CD8-positive, alpha-beta memory T cell (primary cell): Measurements from ENCODE around the gene TOP2A. TPM values are rescaled to one million over a fixed set of nuclear protein-coding genes. Genes with fewer than 3 reads are reported as not detected.
A peak's percentile ranks its signal among the peaks of the same experiment; 100 is the strongest.

Experiments used
- CTCF ChIA-PET: fragments of 350-600 bp; sonication (Branson Sonifier 250); formaldehyde crosslinking; loops from one replicate; lab custom pipeline; 2021; ENCODE audit warnings: antibody characterized with exemption; lab: Charles Lee
- POLR2A ChIA-PET: fragments of 350-600 bp; sonication (Branson Sonifier 250); formaldehyde crosslinking; loops from one replicate; lab custom pipeline; 2021; ENCODE audit warnings: antibody characterized with exemption; lab: Charles Lee
- DNase-seq, 5 donors: peaks; one replicate each; pipeline versions ENCODE4 v3.0.0 to v3.0.0-alpha.2; 2020 to 2022; ENCODE audit warnings: mixed read lengths in 1 of 5
- H3K27ac ChIP-seq: one replicate; pipeline ENCODE4 v1.7.0; 2013; ENCODE audit warnings: low read depth, mild to moderate bottlenecking, low read length, moderate library complexity
- H3K27me3 ChIP-seq: 2 replicates; pipeline ENCODE4 v1.7.0; 2013; ENCODE audit warnings: low read length, mild to moderate bottlenecking; ENCODE audit not compliant: insufficient read depth, poor library complexity, severe bottlenecking
- H3K36me3 ChIP-seq: 2 replicates; pipeline ENCODE4 v1.7.0; 2013; ENCODE audit warnings: mild to moderate bottlenecking, low read length, moderate library complexity; ENCODE audit not compliant: insufficient read depth
- H3K4me1 ChIP-seq: 2 replicates; pipeline ENCODE4 v1.7.0; 2013; ENCODE audit warnings: mild to moderate bottlenecking, low read length, moderate library complexity; ENCODE audit not compliant: insufficient read depth
- H3K4me3 ChIP-seq: 2 replicates; pipeline ENCODE4 v1.7.0; 2013; ENCODE audit warnings: mild to moderate bottlenecking, low read length
- H3K9me3 ChIP-seq: 2 replicates; pipeline ENCODE4 v1.7.0; 2013; ENCODE audit warnings: mild to moderate bottlenecking, low read length
- H3K27ac Mint-ChIP-seq, 8 donors: one replicate each; pipeline ENCODE4 v1.8.0; 2020 to 2021; ENCODE audit warnings: mixed read lengths in 8 of 8, mild to moderate bottlenecking in 6 of 8, inconsistent platforms in 3 of 8, moderate library complexity in 3 of 8
- H3K27me3 Mint-ChIP-seq, 2 donors: one replicate each; pipeline ENCODE4 v1.8.0; 2020 to 2021; ENCODE audit warnings: mixed read lengths in 2 of 2, mild to moderate bottlenecking in 1 of 2, moderate library complexity in 1 of 2
- H3K36me3 Mint-ChIP-seq, 3 donors: one replicate each; pipeline ENCODE4 v1.8.0; 2020 to 2021; ENCODE audit warnings: mixed read lengths in 3 of 3, inconsistent platforms in 1 of 3, mild to moderate bottlenecking in 1 of 3
- H3K4me1 Mint-ChIP-seq, 3 donors: one replicate each; pipeline ENCODE4 v1.8.0; 2020 to 2021; ENCODE audit warnings: mixed read lengths in 3 of 3, inconsistent platforms in 1 of 3, mild to moderate bottlenecking in 1 of 3
- H3K4me3 Mint-ChIP-seq, 7 donors: one replicate each; pipeline ENCODE4 v1.8.0; 2020 to 2021; ENCODE audit warnings: mixed read lengths in 7 of 7, mild to moderate bottlenecking in 6 of 7, moderate library complexity in 4 of 7, inconsistent platforms in 2 of 7
- H3K9me3 Mint-ChIP-seq, 5 donors: one replicate each; pipeline ENCODE4 v1.8.0; 2020 to 2022; ENCODE audit warnings: mixed read lengths in 5 of 5, mild to moderate bottlenecking in 3 of 5, moderate library complexity in 2 of 5, inconsistent platforms in 1 of 5
- polyA plus RNA-seq: library from polyadenylated mRNA; unstranded; fragments of 300-500 nt; fragmentation: Illumina TruSeq; gene quantifications from one replicate; pipeline ENCODE4 v1.2.3, GENCODE V29; 2021
- total RNA-seq, 2 experiments: library from RNA; stranded (reverse); gene quantifications; one replicate each; pipeline ENCODE4 v1.2.3, GENCODE V29; 2021

Gene TOP2A
- total and polyA plus RNA-seq, 3 experiments from 2014 or later: 0.86 to 143 (median 138) TPM

GRCh38 chr17:40344421-40345160, 73.1 kb downstream of the TOP2A start:
- H3K4me3 ChIP-seq: peak overlapping the region; percentile 49
- Mint-ChIP-seq H3K9me3 (no peaks in the 10 kb centered on the region), H3K27me3 (no peaks in the 10 kb centered on the region), H3K4me1 (peaks cover 74 to 89% (median 76%) of the 10 kb centered on the region in 3 donors), H3K4me3 (peak overlapping the region; percentile 46 to 89 (median 78)), H3K36me3 (peaks cover 1 to 30% (median 8%) of the 10 kb centered on the region in 3 donors), H3K27ac (peak overlapping the region; percentile 84 to 98 (median 95))
- H3K4me1 ChIP-seq: peaks cover 71% of the 10 kb centered on the region
- peaks cover 8% of the 10 kb centered on the region for H3K36me3 ChIP-seq
- no peaks in the 10 kb centered on the region for H3K9me3 ChIP-seq
- peak in 3 of 5 donors; percentile 40 to 58 (median 48) for DNase-seq
- H3K27ac ChIP-seq: peak overlapping the region; percentile 57
- CTCF ChIA-PET: interaction anchor here (0.5 to 3.2 kb wide), 9 partner anchors 10 to 195 kb away, joined by 3 to 21 read pairs (median 3); no protein-coding TSS in a partner anchor
- POLR2A ChIA-PET: interaction anchor here (1.0 to 1.2 kb wide), 3 partner anchors 21 to 29 kb away, joined by 3 to 8 read pairs (median 3); no protein-coding TSS in a partner anchor
- no peaks in the 10 kb centered on the region for H3K27me3 ChIP-seq

GRCh38 chr17:40343219-40344119, 74.2 kb downstream of the TOP2A start:
- Histone ChIP-seq H3K9me3 (no peaks in the 10 kb centered on the region), H3K27me3 (no peaks in the 10 kb centered on the region), H3K4me3 (no peak overlapping the region), H3K27ac (peak overlapping the region; percentile 16), H3K36me3 (no peaks in the 10 kb centered on the region), H3K4me1 (peaks cover 72% of the 10 kb centered on the region)
- Mint-ChIP-seq H3K9me3 (no peaks in the 10 kb centered on the region), H3K36me3 (peaks cover 4 to 24% (median 8%) of the 10 kb centered on the region in 3 donors), H3K4me1 (peaks cover 73 to 89% (median 78%) of the 10 kb centered on the region in 3 donors), H3K27me3 (no peaks in the 10 kb centered on the region), H3K27ac (peak overlapping the region; percentile 34 to 98 (median 91)), H3K4me3 (peak overlapping the region; percentile 61 to 83 (median 73))
- ChIA-PET POLR2A (interaction anchor here (1.1 to 1.2 kb wide), 2 partner anchors 19 to 21 kb away, joined by 3 to 8 read pairs; no protein-coding TSS in a partner anchor), CTCF (interaction anchor here (0.9 to 3.2 kb wide), 4 partner anchors 11 to 190 kb away, joined by 3 to 21 read pairs (median 4); no protein-coding TSS in a partner anchor)
- peak in 1 of 5 donors; percentile 49 for DNase-seq

DNA sequence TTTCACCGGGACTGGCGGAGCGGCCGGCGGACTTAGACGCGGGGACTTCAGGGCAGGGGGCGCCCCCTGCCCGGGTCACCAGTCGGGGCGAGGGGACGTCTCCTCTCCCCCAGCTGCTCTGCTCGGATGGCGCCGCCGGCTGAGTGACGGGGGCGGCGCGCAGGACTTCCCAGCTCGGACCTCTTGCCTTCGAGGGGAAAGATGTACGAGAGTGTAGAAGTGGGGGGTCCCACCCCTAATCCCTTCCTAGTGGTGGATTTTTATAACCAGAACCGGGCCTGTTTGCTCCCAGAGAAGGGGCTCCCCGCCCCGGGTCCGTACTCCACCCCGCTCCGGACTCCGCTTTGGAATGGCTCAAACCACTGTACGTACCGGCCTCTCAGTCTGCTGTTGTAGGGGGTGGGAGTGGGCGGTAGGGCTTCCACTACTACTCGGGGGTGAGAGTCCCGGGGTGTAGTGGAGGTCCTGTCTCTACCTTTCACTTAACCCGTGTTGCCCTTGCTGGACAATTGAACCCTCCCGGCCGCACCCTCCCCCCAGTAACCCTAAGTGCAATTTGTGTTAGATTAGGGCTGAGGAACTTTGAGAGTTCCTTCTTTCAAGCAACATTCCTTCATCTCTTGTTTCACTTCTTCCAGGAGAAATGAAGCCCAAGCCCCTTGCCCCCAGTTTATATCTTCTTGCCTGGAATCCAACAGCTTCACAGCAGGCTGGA, 75.0 kb downstream of the TOP2A start:
- Histone ChIP-seq H3K36me3 (no peaks in the 10 kb centered on the region), H3K9me3 (no peaks in the 10 kb centered on the region), H3K27me3 (no peaks in the 10 kb centered on the region), H3K27ac (peak overlapping the region; percentile 16), H3K4me3 (no peak overlapping the region), H3K4me1 (peaks cover 73% of the 10 kb centered on the region)
- Mint-ChIP-seq H3K36me3 (peaks cover 4 to 25% (median 8%) of the 10 kb centered on the region in 3 donors), H3K27ac (peak overlapping the region; percentile 34 to 98 (median 90)), H3K9me3 (no peaks in the 10 kb centered on the region), H3K4me3 (peak overlapping the region; percentile 61 to 83 (median 73)), H3K27me3 (no peaks in the 10 kb centered on the region), H3K4me1 (peaks cover 71 to 89% (median 78%) of the 10 kb centered on the region in 3 donors)
- DNase-seq: no peak
- POLR2A ChIA-PET: no interaction called here
- CTCF ChIA-PET: interaction anchor here (0.6 to 2.1 kb wide), 3 partner anchors 15 to 43 kb away, joined by 3 to 8 read pairs (median 4); no protein-coding TSS in a partner anchor

DNA sequence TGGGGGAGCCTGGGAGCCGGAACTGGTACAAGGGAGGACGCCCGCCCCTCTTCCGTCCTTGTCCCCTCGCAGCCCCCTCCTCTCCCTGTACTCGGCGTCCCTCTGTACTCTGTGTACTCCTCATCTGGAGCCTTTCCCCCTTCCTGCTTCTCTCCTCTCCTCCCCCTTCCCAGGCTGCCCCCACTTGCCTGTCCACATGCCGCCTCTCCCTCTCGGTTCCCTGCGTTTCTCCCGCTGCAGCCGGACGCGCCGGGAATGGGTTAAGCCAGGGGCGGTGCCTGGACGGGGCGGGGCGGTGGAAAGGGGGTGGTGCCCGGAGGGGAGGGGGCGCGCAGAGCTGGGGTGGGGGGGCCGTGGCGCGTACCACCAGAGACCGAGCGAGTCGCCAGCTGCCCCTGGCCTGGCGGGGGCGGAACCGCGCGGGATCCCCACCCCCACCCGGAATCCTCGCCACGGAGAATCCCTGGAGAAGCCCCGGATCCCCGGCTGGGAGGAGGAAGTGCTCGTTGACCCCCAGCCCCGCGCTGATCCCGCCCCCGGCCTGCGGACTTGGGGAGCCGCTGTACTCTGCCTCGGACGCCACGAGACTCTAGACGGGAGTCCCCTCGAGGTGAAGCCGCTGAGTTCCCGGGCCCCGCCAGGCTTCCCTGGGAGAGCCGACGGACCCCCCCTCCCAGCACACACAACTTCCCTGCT, 75.7 kb downstream of the TOP2A start:
- Histone ChIP-seq H3K4me3 (peak overlapping the region; percentile 37), H3K4me1 (peaks cover 73% of the 10 kb centered on the region), H3K9me3 (no peaks in the 10 kb centered on the region), H3K27me3 (no peaks in the 10 kb centered on the region), H3K36me3 (no peaks in the 10 kb centered on the region), H3K27ac (peak overlapping the region; percentile 67)
- CTCF ChIA-PET: interaction anchor here (0.6 to 2.6 kb wide), 8 partner anchors 13 to 42 kb away, joined by 3 to 41 read pairs (median 8); partner anchors contain the start of gene RARA
- H3K27ac Mint-ChIP-seq: peak overlapping the region in 7 of 8 donors; percentile 84 to 98 (median 96)
- H3K4me3 Mint-ChIP-seq: peak overlapping the region; percentile 66 to 92 (median 83)
- POLR2A ChIA-PET: interaction anchor here (1.2 to 2.2 kb wide), 3 partner anchors 18 to 24 kb away, joined by 4 to 17 read pairs (median 6); no protein-coding TSS in a partner anchor
- no peaks in the 10 kb centered on the region for H3K27me3 Mint-ChIP-seq
- H3K4me1 Mint-ChIP-seq: peaks cover 71 to 89% (median 78%) of the 10 kb centered on the region in 3 donors
- peaks cover 4 to 27% (median 8%) of the 10 kb centered on the region in 3 donors for H3K36me3 Mint-ChIP-seq
- peak in 1 of 5 donors; percentile 59 for DNase-seq
- no peaks in the 10 kb centered on the region for H3K9me3 Mint-ChIP-seq

DNA sequence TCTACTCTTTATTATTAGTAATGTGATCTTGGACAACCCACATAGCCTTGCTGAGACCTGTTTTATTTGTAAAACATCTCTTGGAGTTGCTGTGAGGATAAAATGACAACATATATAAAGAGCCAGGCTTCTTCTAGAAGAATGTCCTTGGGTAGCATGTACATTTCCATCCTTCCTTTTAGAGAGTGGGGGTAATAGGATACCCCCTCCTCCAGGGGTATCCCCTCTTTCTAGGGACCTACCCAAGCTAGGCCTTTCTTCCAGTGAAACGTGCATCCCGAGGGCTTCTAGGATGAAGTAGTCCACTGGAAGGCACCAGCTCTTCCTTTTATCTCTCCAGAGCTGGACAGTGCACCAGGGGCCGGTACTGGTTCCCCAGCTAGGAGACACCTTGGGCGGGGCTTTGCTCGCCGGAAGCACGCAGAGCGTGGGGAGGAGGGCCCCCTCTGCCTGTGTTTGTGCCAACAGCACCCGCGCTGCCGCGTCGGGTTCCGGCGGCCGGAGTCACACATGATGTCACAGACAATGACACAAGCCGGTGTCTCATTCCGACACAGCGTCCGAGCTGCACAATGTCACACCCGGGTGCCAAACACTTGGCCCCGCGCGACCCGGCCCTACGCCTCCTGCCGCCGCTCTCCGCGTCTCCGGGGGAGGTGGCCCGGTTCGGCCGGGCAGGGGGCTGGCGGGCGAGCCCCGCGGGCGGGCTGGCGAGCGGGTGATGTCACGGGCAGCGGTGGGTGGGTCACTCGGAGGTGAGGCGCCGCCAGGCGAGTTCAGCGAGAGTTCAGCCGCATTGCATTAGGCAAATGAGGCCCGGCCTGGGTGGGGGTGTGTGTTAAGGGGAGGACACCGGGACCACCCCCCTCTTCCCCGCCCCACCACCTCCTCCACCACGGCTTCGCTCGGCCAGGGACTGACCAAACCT, 76.6 kb downstream of the TOP2A start:
- DNase-seq: peak; percentile 86 to 94 (median 88)
- peaks cover 4 to 26% (median 8%) of the 10 kb centered on the region in 3 donors for H3K36me3 Mint-ChIP-seq
- no peaks in the 10 kb centered on the region for H3K27me3 Mint-ChIP-seq
- peak overlapping the region; percentile 37 for H3K4me3 ChIP-seq
- H3K27ac Mint-ChIP-seq: peak overlapping the region; percentile 92 to 98 (median 97)
- peaks cover 66% of the 10 kb centered on the region for H3K4me1 ChIP-seq
- CTCF ChIA-PET: interaction anchor here (0.7 to 2.6 kb wide), 14 partner anchors 10 to 51 kb away, joined by 3 to 41 read pairs (median 6); partner anchors contain the start of gene RARA
- H3K36me3 ChIP-seq: no peaks in the 10 kb centered on the region
- H3K4me3 Mint-ChIP-seq: peak overlapping the region; percentile 60 to 92 (median 83)
- H3K9me3 ChIP-seq: no peaks in the 10 kb centered on the region
- POLR2A ChIA-PET: interaction anchor here (0.6 to 2.2 kb wide), 4 partner anchors 15 to 23 kb away, joined by 3 to 17 read pairs (median 5); no protein-coding TSS in a partner anchor
- H3K27ac ChIP-seq: peak overlapping the region; percentile 67
- no peaks in the 10 kb centered on the region for H3K9me3 Mint-ChIP-seq
- H3K4me1 Mint-ChIP-seq: peaks cover 66 to 84% (median 73%) of the 10 kb centered on the region in 3 donors
- no peaks in the 10 kb centered on the region for H3K27me3 ChIP-seq

- H3K36me3 ChIP-seq: no peaks in the 10 kb centered on the region
- peak overlapping the region in 4 of 7 donors; percentile 60 to 92 (median 86) for H3K4me3 Mint-ChIP-seq
- H3K27me3 Mint-ChIP-seq: no peaks in the 10 kb centered on the region
- H3K27ac ChIP-seq: peak overlapping the region; percentile 67
- DNase-seq: no peak
- H3K4me1 ChIP-seq: peaks cover 58% of the 10 kb centered on the region
- peaks cover 62 to 80% (median 67%) of the 10 kb centered on the region in 3 donors for H3K4me1 Mint-ChIP-seq
- POLR2A ChIA-PET: interaction anchor here (2.2 kb wide), 1 partner anchor 22 kb away, joined by 17 read pairs; no protein-coding TSS in a partner anchor
- H3K27me3 ChIP-seq: no peaks in the 10 kb centered on the region
- no peaks in the 10 kb centered on the region for H3K9me3 ChIP-seq
- H3K9me3 Mint-ChIP-seq: no peaks in the 10 kb centered on the region
- CTCF ChIA-PET: interaction anchor here (0.7 to 2.6 kb wide), 10 partner anchors 9 to 50 kb away, joined by 3 to 41 read pairs (median 8); partner anchors contain the start of gene RARA
- peaks cover 4 to 26% (median 8%) of the 10 kb centered on the region in 3 donors for H3K36me3 Mint-ChIP-seq
- peak overlapping the region; percentile 92 to 98 (median 97) for H3K27ac Mint-ChIP-seq
- no peak overlapping the region for H3K4me3 ChIP-seq
Observed at GRCh38 chr17:40340327-40340726, 77.4 kb downstream of the TOP2A start.
